ENCODE measurements around the gene TNKS1BP1.

The TNKS1BP1 gene

DNA sequence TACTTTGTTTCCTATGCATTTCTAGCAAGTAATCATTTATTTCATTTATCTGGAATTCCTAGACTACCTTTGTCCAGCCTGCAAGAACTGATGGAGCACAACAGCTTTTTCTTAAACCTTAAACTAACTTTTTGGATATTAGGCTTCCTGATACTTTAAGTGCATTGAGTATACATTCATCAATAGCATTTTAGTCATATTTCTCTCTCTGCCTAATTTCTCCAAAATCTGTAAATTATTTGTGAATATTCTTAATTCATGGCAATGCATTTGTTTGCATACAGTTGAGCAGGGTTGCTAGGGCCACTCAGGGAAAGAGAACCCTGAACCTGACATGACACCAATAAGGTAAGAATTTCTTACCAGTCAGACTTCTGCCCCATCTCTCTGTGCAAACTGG is 58.6 kb downstream of the TNKS1BP1 start:
- no peak for DNase-seq (ENCODE audit: low read depth)
- no peak for TF ChIP-seq CTCF (conservative IDR thresholded peaks at IDR 0.05; ENCODE audit: low read depth, low read length)

GRCh38 chr11:57263351-57263750 is 61.4 kb downstream of the TNKS1BP1 start:
- TF ChIP-seq CTCF (conservative IDR thresholded peaks at IDR 0.05; ENCODE audit: low read depth, low read length): no peak
- no peak overlapping the region for H3K4me3 ChIP-seq (ENCODE audit: low read depth, low read length)
- no peak for DNase-seq (ENCODE audit: low read depth)

More for the DNA sequence above, 58.6 kb downstream of the TNKS1BP1 start:
- no peak overlapping the region for H3K4me3 ChIP-seq (ENCODE audit: low read depth, low read length)

DNA sequence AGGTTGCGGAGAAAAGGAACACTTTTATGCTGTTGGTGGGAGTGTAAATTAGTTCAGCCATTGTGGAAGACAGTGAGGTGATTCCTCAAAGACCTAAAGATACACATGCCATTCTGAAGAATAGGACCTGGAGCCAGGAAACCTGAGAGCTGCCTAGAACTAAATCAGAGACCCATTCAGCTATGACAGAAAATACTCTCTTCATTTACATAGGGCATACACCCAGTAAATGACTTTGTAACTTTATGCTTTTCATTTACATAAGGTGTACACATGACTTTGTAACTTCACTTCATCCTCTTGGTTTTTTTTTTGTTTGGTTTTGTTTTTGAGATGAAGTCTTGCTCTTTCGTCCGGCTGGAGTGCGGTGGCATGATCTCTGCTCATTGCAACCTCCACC is 62.6 kb downstream of the TNKS1BP1 start:
- no peak overlapping the region for H3K4me3 ChIP-seq (ENCODE audit: low read depth, low read length)
- no peak for DNase-seq (ENCODE audit: low read depth)
- TF ChIP-seq CTCF (conservative IDR thresholded peaks at IDR 0.05; ENCODE audit: low read depth, low read length): no peak

- no peak for TF ChIP-seq CTCF (conservative IDR thresholded peaks at IDR 0.05; ENCODE audit: low read depth, low read length)
- no peak overlapping the region for H3K4me3 ChIP-seq (ENCODE audit: low read depth, low read length)
- no peak for DNase-seq (ENCODE audit: low read depth)
Observed at GRCh38 chr11:57260937-57261783, 63.6 kb downstream of the TNKS1BP1 start.

DNA sequence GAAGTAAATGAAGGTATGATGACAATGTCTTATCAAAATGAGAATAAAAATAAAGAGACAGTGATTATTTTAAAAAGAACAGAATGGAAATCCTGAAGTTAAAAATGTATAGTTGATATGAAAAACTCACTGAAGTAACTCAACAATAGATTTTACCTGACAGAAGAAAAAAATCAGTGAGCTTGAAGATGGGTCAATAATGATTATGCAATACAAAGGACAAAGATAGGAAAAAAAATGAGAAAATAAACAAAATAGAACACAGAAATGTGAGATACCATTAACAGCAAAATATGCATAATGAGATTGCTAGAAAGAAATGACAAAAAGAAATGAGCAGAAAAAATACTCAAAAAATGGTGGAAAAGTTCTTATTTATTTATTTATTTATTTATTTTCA is 68.6 kb downstream of the TNKS1BP1 start:
- no peak overlapping the region for H3K4me3 ChIP-seq (ENCODE audit: low read depth, low read length)
- no peak for TF ChIP-seq CTCF (conservative IDR thresholded peaks at IDR 0.05; ENCODE audit: low read depth, low read length)
- DNase-seq (ENCODE audit: low read depth): no peak

DNA sequence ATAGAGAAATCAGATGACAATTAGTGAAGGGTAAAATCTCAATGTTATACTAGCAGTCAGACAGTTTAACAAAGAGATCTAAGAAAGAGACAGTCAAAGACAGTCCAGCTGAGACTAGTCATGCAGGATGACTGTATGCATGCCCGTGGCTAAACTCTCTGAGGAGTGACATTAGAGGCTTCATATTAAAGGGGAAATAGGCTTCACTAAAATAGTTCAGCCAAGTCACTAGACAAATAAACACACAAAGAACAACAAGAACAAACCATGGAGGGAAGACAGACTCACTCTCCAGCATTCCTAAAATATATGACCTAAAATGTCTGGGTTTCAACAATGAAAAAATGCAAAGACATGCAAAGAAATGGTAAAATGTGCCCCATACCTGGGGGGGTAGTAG is 69.1 kb downstream of the TNKS1BP1 start:
- no peak for DNase-seq (ENCODE audit: low read depth)
- no peak for TF ChIP-seq CTCF (conservative IDR thresholded peaks at IDR 0.05; ENCODE audit: low read depth, low read length)
- no peak overlapping the region for H3K4me3 ChIP-seq (ENCODE audit: low read depth, low read length)

GRCh38 chr11:57254631-57255030 is 70.1 kb downstream of the TNKS1BP1 start:
- H3K4me3 ChIP-seq (ENCODE audit: low read depth, low read length): no peak overlapping the region
- TF ChIP-seq CTCF (conservative IDR thresholded peaks at IDR 0.05; ENCODE audit: low read depth, low read length): no peak
- no peak for DNase-seq (ENCODE audit: low read depth)

Data from choroid plexus epithelial cell (primary cell).